MM.1S (cell line): ENCODE data around the gene THADA.

Experiments
- DNase-seq: peaks from one replicate; pipeline ENCODE4 v3.0.0-alpha.2; 2015
- H2AFZ ChIP-seq: fragments of 300-600 bp; sonication (generic); 2 replicates; pipeline ENCODE4 v1.6.0; 2016; ENCODE audit warnings: antibody characterized with exemption, low read length
- H3F3A ChIP-seq: fragments of 300-600 bp; sonication (generic); 2 replicates; pipeline ENCODE4 v1.6.1; 2016; ENCODE audit warnings: mild to moderate bottlenecking, antibody characterized with exemption, low read length, moderate library complexity, mixed read lengths; ENCODE audit not compliant: insufficient read depth
- H3K27ac ChIP-seq: fragments of 300-600 bp; sonication (generic); 2 replicates; pipeline ENCODE4 v1.5.1; 2016; ENCODE audit warnings: mild to moderate bottlenecking, low read length
- H3K27me3 ChIP-seq: fragments of 300-600 bp; sonication (generic); replicated peaks from 2 replicates; pipeline ENCODE4 v1.6.0; 2016; ENCODE audit warnings: low read length; ENCODE audit not compliant: insufficient read depth
- H3K36me3 ChIP-seq: fragments of 300-600 bp; sonication (generic); replicated peaks from 2 replicates; pipeline ENCODE4 v1.6.1; 2016; ENCODE audit warnings: mild to moderate bottlenecking, low read length, mixed read lengths; ENCODE audit not compliant: insufficient read depth
- H3K4me1 ChIP-seq: fragments of 300-600 bp; sonication (generic); 2 replicates; pipeline ENCODE4 v1.6.1; 2016; ENCODE audit warnings: low read length, mixed read lengths
- H3K4me2 ChIP-seq: fragments of 300-600 bp; sonication (generic); 2 replicates; pipeline ENCODE4 v1.6.0; 2016; ENCODE audit warnings: low read depth, low read length
- H3K4me3 ChIP-seq: fragments of 300-600 bp; sonication (generic); 2 replicates; pipeline ENCODE4 v1.5.1; 2016; ENCODE audit warnings: low read length, mixed read lengths
- H3K79me2 ChIP-seq: fragments of 300-600 bp; sonication (generic); 2 replicates; pipeline ENCODE4 v1.6.1; 2016; ENCODE audit warnings: mixed run types, low read length, mixed read lengths
- H3K9ac ChIP-seq: fragments of 300-600 bp; sonication (generic); 2 replicates; pipeline ENCODE4 v1.6.1; 2016; ENCODE audit warnings: low read length, mixed read lengths
- H3K9me2 ChIP-seq: fragments of 300-600 bp; sonication (generic); replicated peaks from 2 replicates; pipeline ENCODE4 v1.6.1; 2016; ENCODE audit warnings: mild to moderate bottlenecking, low read length, mixed read lengths; ENCODE audit not compliant: insufficient read depth
- H3K9me3 ChIP-seq: fragments of 300-600 bp; sonication (generic); replicated peaks from 2 replicates; pipeline ENCODE4 v1.6.1; 2016; ENCODE audit warnings: mild to moderate bottlenecking, low read length, mixed read lengths; ENCODE audit not compliant: insufficient read depth
- H4K20me1 ChIP-seq: fragments of 300-600 bp; sonication (generic); 2 replicates; pipeline ENCODE4 v1.6.1; 2016; ENCODE audit warnings: mild to moderate bottlenecking, low read length, moderate library complexity, mixed read lengths; ENCODE audit not compliant: insufficient read depth
- EZH2 ChIP-seq: fragments of 300-600 bp; sonication (generic); optimal IDR thresholded peaks from 2 replicates; pipeline ENCODE3; 2017; ENCODE audit warnings: low read depth, mild to moderate bottlenecking, antibody characterized with exemption, low read length, mixed read lengths
- EZH2phosphoT487 ChIP-seq: fragments of 300-600 bp; sonication (generic); IDR thresholded peaks from 2 replicates; pipeline ENCODE4 v1.6.1; 2018; ENCODE audit warnings: antibody characterized with exemption, low read length
- TF ChIP-seq, protein P1 (sequence below): fragments of 300-600 bp; sonication (generic); IDR thresholded peaks from 2 replicates; pipeline ENCODE4 v1.5.1; 2016; ENCODE audit warnings: antibody characterized with exemption, low read length, mixed read lengths

The THADA gene

DNA sequence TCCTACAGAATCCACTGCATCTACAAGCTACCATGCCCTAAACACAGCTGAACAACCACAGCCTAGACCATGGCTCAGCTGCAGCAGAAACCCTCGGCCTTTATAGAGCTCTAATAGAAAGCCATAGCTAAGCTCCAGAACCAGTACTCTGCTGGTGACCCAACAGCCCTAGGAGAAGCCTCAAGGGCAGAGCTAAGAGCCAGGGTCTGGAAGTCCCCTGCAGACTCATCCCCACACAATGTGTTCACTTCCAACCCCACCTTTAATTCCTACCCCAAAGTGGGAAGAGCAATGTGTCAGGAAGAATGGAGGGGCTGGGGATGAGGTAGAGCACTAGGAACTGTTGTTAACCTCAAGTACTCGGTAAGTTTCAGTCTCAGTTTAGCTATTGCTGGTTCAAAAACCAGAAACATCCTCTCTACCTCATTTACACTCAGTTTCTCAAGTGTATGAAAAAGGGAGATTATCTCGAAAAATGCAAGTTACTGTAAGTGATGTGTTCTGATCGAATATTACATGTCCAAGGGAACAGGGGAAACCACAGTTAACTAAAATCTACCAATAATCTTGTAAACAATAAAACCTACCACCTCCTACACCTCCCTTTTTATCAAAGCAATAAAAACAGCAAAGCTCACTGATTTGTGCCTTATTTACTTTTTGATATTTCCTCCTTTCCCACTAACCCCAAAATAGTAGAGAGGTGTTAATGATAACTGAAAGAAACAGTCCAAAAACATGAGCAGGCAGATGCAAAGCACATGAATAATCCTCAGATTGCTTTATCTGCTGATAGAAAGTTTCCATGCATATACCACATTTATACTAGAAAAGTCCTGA, 36.2 kb downstream of the THADA start:
- Histone ChIP-seq H3K36me3 (0 out of 2 replicates have a peak, but pooled peaks cover 6% of the 10 kb centered on the region), H4K20me1 (no peaks in the 10 kb centered on the region), H3K9me2 (no peaks in the 10 kb centered on the region), H3K79me2 (no peaks in the 10 kb centered on the region), H3K4me2 (peak overlapping the region; percentile 47), H3K27ac (peak overlapping the region; percentile 48; the same call in 1 of the 2 replicates), H3K4me3 (no peak overlapping the region), H3K9ac (no peak overlapping the region), H3K4me1 (peaks cover 26% of the 10 kb centered on the region), H2AFZ (no peak overlapping the region), H3F3A (peaks cover 20% of the 10 kb centered on the region; the same call in 1 of the 2 replicates), H3K27me3 (no peaks in the 10 kb centered on the region), H3K9me3 (no peaks in the 10 kb centered on the region)
- peak; percentile 30 for DNase-seq
- TF ChIP-seq EZH2 (no peak), EZH2phosphoT487 (no peak)
- TF ChIP-seq, protein P1, sequence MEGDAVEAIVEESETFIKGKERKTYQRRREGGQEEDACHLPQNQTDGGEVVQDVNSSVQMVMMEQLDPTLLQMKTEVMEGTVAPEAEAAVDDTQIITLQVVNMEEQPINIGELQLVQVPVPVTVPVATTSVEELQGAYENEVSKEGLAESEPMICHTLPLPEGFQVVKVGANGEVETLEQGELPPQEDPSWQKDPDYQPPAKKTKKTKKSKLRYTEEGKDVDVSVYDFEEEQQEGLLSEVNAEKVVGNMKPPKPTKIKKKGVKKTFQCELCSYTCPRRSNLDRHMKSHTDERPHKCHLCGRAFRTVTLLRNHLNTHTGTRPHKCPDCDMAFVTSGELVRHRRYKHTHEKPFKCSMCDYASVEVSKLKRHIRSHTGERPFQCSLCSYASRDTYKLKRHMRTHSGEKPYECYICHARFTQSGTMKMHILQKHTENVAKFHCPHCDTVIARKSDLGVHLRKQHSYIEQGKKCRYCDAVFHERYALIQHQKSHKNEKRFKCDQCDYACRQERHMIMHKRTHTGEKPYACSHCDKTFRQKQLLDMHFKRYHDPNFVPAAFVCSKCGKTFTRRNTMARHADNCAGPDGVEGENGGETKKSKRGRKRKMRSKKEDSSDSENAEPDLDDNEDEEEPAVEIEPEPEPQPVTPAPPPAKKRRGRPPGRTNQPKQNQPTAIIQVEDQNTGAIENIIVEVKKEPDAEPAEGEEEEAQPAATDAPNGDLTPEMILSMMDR = no peak

DNA sequence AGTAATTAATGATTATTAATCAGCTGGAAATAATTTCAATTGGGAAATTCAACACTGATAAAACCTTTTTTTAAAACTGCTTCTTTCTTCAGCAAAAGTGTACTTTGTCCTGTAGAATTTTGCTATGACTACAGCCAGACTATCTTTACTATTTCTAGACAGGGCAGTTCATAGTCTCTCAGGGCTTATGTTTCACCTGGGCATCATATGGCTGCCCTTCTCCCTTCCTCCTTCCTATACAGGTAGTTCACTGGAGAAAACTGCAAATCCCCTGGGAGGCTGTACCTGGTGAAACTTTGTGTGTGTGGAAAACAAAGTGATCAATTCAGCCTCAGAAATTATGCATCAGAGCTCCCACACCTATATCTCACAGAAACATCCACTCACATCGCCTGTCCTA, 38.6 kb downstream of the THADA start:
- Histone ChIP-seq H2AFZ (no peak overlapping the region), H4K20me1 (no peaks in the 10 kb centered on the region; the same call in 1 of the 2 replicates), H3K36me3 (no peaks in the 10 kb centered on the region), H3K9me3 (no peaks in the 10 kb centered on the region), H3K4me3 (no peak overlapping the region), H3K4me1 (peaks cover 26% of the 10 kb centered on the region), H3K4me2 (no peak overlapping the region), H3K79me2 (no peaks in the 10 kb centered on the region), H3K27me3 (no peaks in the 10 kb centered on the region), H3K9me2 (no peaks in the 10 kb centered on the region), H3K27ac (no peak overlapping the region), H3F3A (peaks cover 20% of the 10 kb centered on the region; the same call in 1 of the 2 replicates), H3K9ac (no peak overlapping the region)
- DNase-seq = no peak
- TF ChIP-seq, protein P1 = no peak
- no peak for TF ChIP-seq EZH2
- no peak for TF ChIP-seq EZH2phosphoT487

DNA sequence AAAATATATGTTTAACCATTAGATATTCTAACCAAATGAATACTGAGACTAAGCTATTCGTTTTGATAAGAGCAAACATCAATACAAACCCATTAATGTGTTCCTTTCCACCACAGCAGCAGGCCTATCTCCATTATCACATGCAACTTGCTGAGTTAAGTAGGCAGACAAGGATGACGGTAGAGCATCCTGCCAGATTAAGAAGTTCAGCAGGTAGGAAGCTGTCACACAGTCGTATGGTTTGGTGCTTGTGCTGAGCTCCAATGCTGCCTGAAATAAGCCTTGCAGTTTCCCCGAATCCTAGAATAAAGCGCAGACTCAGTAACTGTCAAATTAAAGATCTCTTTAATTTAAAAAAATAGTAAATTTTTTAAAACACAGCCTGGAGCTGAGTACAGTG, 39.6 kb downstream of the THADA start:
- DNase-seq = no peak
- TF ChIP-seq, protein P1 = no peak
- TF ChIP-seq EZH2phosphoT487 (no peak), EZH2 (no peak)
- no peaks in the 10 kb centered on the region for H3K9me3 ChIP-seq
- peaks cover 19% of the 10 kb centered on the region for H3K4me1 ChIP-seq
- no peak overlapping the region for H2AFZ ChIP-seq
- no peak overlapping the region for H3K27ac ChIP-seq
- no peaks in the 10 kb centered on the region for H3K79me2 ChIP-seq
- no peaks in the 10 kb centered on the region for H3K27me3 ChIP-seq
- no peaks in the 10 kb centered on the region for H3K36me3 ChIP-seq
- H3K4me3 ChIP-seq = no peak overlapping the region
- H3K9ac ChIP-seq = no peak overlapping the region
- H3K4me2 ChIP-seq = no peak overlapping the region
- no peaks in the 10 kb centered on the region for H3K9me2 ChIP-seq
- H3F3A ChIP-seq = peaks cover 14% of the 10 kb centered on the region; the same call in 1 of the 2 replicates
- no peaks in the 10 kb centered on the region; the same call in 1 of the 2 replicates for H4K20me1 ChIP-seq
